IPS-18a (cell line): ENCODE results near the gene MYCL.

Experiments used
- H3K27ac ChIP-seq: one replicate; pipeline ENCODE4 v1.5.1; 2013; ENCODE audit warnings: low read length
- H3K27me3 ChIP-seq: one replicate; pipeline ENCODE4 v1.6.1; 2013; ENCODE audit warnings: mild to moderate bottlenecking, low read length; ENCODE audit not compliant: control insufficient read depth, insufficient read depth
- H3K36me3 ChIP-seq: one replicate; pipeline ENCODE4 v1.6.1; 2013; ENCODE audit warnings: low read depth, low read length; ENCODE audit not compliant: control insufficient read depth
- H3K4me1 ChIP-seq: one replicate; pipeline ENCODE4 v1.6.1; 2013; ENCODE audit warnings: low read depth, low read length; ENCODE audit not compliant: control insufficient read depth
- H3K4me3 ChIP-seq: one replicate; pipeline ENCODE4 v1.5.1; 2013; ENCODE audit warnings: low read length
- H3K9ac ChIP-seq: one replicate; pipeline ENCODE4 v1.6.1; 2013; ENCODE audit warnings: mild to moderate bottlenecking, low read length, moderate library complexity
- H3K9me3 ChIP-seq: one replicate; pipeline ENCODE4 v1.6.1; 2013; ENCODE audit warnings: low read depth, low read length; ENCODE audit not compliant: control insufficient read depth

The MYCL gene

GRCh38 chr1:39901714-39902459, at the start of gene MYCL:
Gene MYCL (minus strand): TSS chr1:39901917. CDS start chr1:39901434, 483 bp downstream.
- Histone ChIP-seq H3K4me3 (peak within 1 kb of the TSS; percentile 62), H3K9ac (peak within 1 kb of the TSS; percentile 56), H3K36me3 (no peaks in the 10 kb centered on the region), H3K27ac (no peak within 1 kb of the TSS), H3K4me1 (peaks cover 33% of the 10 kb centered on the region), H3K27me3 (peaks cover 32% of the 10 kb centered on the region), H3K9me3 (no peaks in the 10 kb centered on the region)

GRCh38 chr1:39949891-39950290, 48.2 kb upstream of the MYCL start:
- H3K27me3 ChIP-seq = peaks cover 15% of the 10 kb centered on the region
- H3K4me1 ChIP-seq = peaks cover 10% of the 10 kb centered on the region
- H3K4me3 ChIP-seq = no peak overlapping the region
- no peaks in the 10 kb centered on the region for H3K9me3 ChIP-seq
- H3K27ac ChIP-seq = no peak overlapping the region
- H3K36me3 ChIP-seq = no peaks in the 10 kb centered on the region
- H3K9ac ChIP-seq = no peak overlapping the region

GRCh38 chr1:39947260-39947659, 45.5 kb upstream of the MYCL start:
- H3K27me3 ChIP-seq = no peaks in the 10 kb centered on the region
- no peak overlapping the region for H3K4me3 ChIP-seq
- no peaks in the 10 kb centered on the region for H3K36me3 ChIP-seq
- H3K4me1 ChIP-seq = peaks cover 6% of the 10 kb centered on the region
- H3K27ac ChIP-seq = no peak overlapping the region
- no peak overlapping the region for H3K9ac ChIP-seq
- H3K9me3 ChIP-seq = no peaks in the 10 kb centered on the region

- Histone ChIP-seq H3K36me3 (no peaks in the 10 kb centered on the region), H3K4me1 (peaks cover 6% of the 10 kb centered on the region), H3K27me3 (no peaks in the 10 kb centered on the region), H3K9me3 (no peaks in the 10 kb centered on the region), H3K4me3 (no peak overlapping the region), H3K9ac (no peak overlapping the region), H3K27ac (no peak overlapping the region)
These were observed 44.5 kb upstream of the MYCL start for GRCh38 chr1:39946216-39946615.

GRCh38 chr1:39944410-39945112, 42.8 kb upstream of the MYCL start:
- no peak overlapping the region for H3K9ac ChIP-seq
- no peaks in the 10 kb centered on the region for H3K9me3 ChIP-seq
- no peak overlapping the region for H3K27ac ChIP-seq
- H3K4me3 ChIP-seq = no peak overlapping the region
- H3K4me1 ChIP-seq = no peaks in the 10 kb centered on the region
- no peaks in the 10 kb centered on the region for H3K27me3 ChIP-seq
- H3K36me3 ChIP-seq = no peaks in the 10 kb centered on the region

- H3K9me3 ChIP-seq = no peaks in the 10 kb centered on the region
- no peak overlapping the region for H3K27ac ChIP-seq
- no peak overlapping the region for H3K9ac ChIP-seq
- no peaks in the 10 kb centered on the region for H3K36me3 ChIP-seq
- no peaks in the 10 kb centered on the region for H3K4me1 ChIP-seq
- H3K4me3 ChIP-seq = no peak overlapping the region
- no peaks in the 10 kb centered on the region for H3K27me3 ChIP-seq
These were observed 42.0 kb upstream of the MYCL start for GRCh38 chr1:39943471-39944290.

GRCh38 chr1:39940980-39941871, 39.5 kb upstream of the MYCL start:
- H3K36me3 ChIP-seq = no peaks in the 10 kb centered on the region
- H3K9ac ChIP-seq = no peak overlapping the region
- no peaks in the 10 kb centered on the region for H3K9me3 ChIP-seq
- H3K27ac ChIP-seq = no peak overlapping the region
- no peak overlapping the region for H3K4me3 ChIP-seq
- H3K4me1 ChIP-seq = no peaks in the 10 kb centered on the region
- no peaks in the 10 kb centered on the region for H3K27me3 ChIP-seq

GRCh38 chr1:39940253-39940652, 38.5 kb upstream of the MYCL start:
- Histone ChIP-seq H3K27me3 (no peaks in the 10 kb centered on the region), H3K4me3 (no peak overlapping the region), H3K36me3 (no peaks in the 10 kb centered on the region), H3K9ac (no peak overlapping the region), H3K4me1 (no peaks in the 10 kb centered on the region), H3K9me3 (no peaks in the 10 kb centered on the region), H3K27ac (no peak overlapping the region)

- Histone ChIP-seq H3K27ac (no peak overlapping the region), H3K36me3 (no peaks in the 10 kb centered on the region), H3K4me3 (no peak overlapping the region), H3K4me1 (no peaks in the 10 kb centered on the region), H3K9ac (no peak overlapping the region), H3K9me3 (no peaks in the 10 kb centered on the region), H3K27me3 (no peaks in the 10 kb centered on the region)
These were observed 37.1 kb upstream of the MYCL start for GRCh38 chr1:39938856-39939255.

- H3K27ac ChIP-seq = no peak overlapping the region
These were observed 35.2 kb upstream of the MYCL start for GRCh38 chr1:39936724-39937491.

More at GRCh38 chr1:39936724-39937491, 35.2 kb upstream of the MYCL start:
- no peaks in the 10 kb centered on the region for H3K9me3 ChIP-seq
- H3K4me1 ChIP-seq = no peaks in the 10 kb centered on the region
- no peaks in the 10 kb centered on the region for H3K27me3 ChIP-seq
- no peak overlapping the region for H3K4me3 ChIP-seq
- no peaks in the 10 kb centered on the region for H3K36me3 ChIP-seq
- H3K9ac ChIP-seq = no peak overlapping the region
